ENCODE results near the gene TRIM52.
A peak's percentile ranks its signal among the peaks of the same experiment; 100 is the strongest.

TRIM52 gene

GRCh38 chr5:181248277-181248676 lies 12.7 kb downstream of the TRIM52 start:
- peak overlapping the region; percentile 95 for H3K4me3 ChIP-seq
- H3K27ac ChIP-seq = peak overlapping the region; percentile 75 to 94
- no peak for TF ChIP-seq CTCF (IDR thresholded peaks at IDR 0.05)
- no peak for DNase-seq (ENCODE audit: low spot score)

GRCh38 chr5:181246276-181247049 lies 14.5 kb downstream of the TRIM52 start:
- peak; percentile 97 for DNase-seq (ENCODE audit: low spot score)
- TF ChIP-seq CTCF (IDR thresholded peaks at IDR 0.05) = no peak
- Histone ChIP-seq H3K4me3 (peak overlapping the region; percentile 95), H3K27ac (peak overlapping the region; percentile 94 to 100)

GRCh38 chr5:181245427-181246275 lies 15.3 kb downstream of the TRIM52 start:
- Histone ChIP-seq H3K27ac (peak overlapping the region; percentile 94 to 100), H3K4me3 (peak overlapping the region; percentile 95)
- no peak for TF ChIP-seq CTCF (IDR thresholded peaks at IDR 0.05)
- DNase-seq (ENCODE audit: low spot score) = no peak

GRCh38 chr5:181243564-181244343 lies 17.2 kb downstream of the TRIM52 start, which contains the start of gene RACK1:
RACK1 (minus strand) TSS chr5:181243906; CDS start chr5:181243800, 106 bp downstream.
- peak within 1 kb of the TSS; percentile 92 for H3K4me3 ChIP-seq
- TF ChIP-seq CTCF (IDR thresholded peaks at IDR 0.05) = no peak
- DNase-seq (ENCODE audit: low spot score) = peak; percentile 92
- H3K27ac ChIP-seq = peak within 1 kb of the TSS; percentile 94 to 100

- no peak for DNase-seq (ENCODE audit: low spot score)
- TF ChIP-seq CTCF (IDR thresholded peaks at IDR 0.05) = no peak
- H3K4me3 ChIP-seq = peak overlapping the region; percentile 92
Measured at GRCh38 chr5:181243018-181243563, 17.9 kb downstream of the TRIM52 start.

GRCh38 chr5:181242031-181242451 lies 18.9 kb downstream of the TRIM52 start:
- no peak for TF ChIP-seq CTCF (IDR thresholded peaks at IDR 0.05)
- Histone ChIP-seq H3K4me3 (peak overlapping the region; percentile 92), H3K27ac (peak overlapping the region; percentile 94 to 100)
- no peak for DNase-seq (ENCODE audit: low spot score)

More at GRCh38 chr5:181243018-181243563, 17.9 kb downstream of the TRIM52 start:
- H3K27ac ChIP-seq = peak overlapping the region; percentile 94 to 100

Data from coronary artery (tissue), 2 donors.